ENCODE results near the gene UBL7.

The UBL7 gene

DNA sequence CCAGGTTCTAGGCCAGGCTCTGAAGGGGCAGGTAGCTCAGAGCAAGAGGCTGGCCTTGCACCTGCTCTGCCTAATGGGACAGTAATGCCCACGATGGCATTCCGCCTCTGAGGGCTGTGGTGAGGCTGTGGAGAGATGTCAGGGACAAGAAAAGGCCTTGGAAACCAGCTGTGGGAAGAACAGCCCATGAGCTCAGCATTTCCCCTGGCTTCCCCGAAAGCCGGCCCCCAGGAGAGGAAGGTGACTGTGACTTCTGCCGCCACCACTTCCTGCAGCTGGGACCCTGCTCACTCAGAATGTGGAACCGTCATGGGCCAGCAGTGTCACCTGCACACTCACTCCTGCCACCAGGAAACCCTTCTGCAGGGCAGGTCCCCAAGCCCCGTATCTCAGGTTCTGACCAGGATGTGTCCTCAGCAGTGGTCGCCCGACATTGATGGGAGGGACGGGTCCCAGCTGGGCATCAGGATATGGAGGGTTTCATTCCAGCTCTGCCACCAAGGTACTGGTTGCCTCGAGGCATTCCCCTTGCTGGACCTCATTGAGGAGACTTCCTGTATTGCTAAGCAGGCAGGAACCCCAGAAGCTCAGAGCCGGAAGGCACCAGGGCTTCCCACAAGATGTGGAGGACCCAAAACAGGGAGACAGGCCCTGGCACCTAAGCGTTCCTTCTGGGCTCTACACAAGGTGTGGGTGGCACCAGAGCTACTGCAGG lies 57.9 kb downstream of the UBL7 start:
- no peak overlapping the region for H3K4me3 ChIP-seq (ENCODE audit: control insufficient read depth, low read depth, low read length)
- DNase-seq (ENCODE audit: low read depth) = no peak
- TF ChIP-seq, protein P1, sequence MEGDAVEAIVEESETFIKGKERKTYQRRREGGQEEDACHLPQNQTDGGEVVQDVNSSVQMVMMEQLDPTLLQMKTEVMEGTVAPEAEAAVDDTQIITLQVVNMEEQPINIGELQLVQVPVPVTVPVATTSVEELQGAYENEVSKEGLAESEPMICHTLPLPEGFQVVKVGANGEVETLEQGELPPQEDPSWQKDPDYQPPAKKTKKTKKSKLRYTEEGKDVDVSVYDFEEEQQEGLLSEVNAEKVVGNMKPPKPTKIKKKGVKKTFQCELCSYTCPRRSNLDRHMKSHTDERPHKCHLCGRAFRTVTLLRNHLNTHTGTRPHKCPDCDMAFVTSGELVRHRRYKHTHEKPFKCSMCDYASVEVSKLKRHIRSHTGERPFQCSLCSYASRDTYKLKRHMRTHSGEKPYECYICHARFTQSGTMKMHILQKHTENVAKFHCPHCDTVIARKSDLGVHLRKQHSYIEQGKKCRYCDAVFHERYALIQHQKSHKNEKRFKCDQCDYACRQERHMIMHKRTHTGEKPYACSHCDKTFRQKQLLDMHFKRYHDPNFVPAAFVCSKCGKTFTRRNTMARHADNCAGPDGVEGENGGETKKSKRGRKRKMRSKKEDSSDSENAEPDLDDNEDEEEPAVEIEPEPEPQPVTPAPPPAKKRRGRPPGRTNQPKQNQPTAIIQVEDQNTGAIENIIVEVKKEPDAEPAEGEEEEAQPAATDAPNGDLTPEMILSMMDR (IDR thresholded peaks at IDR 0.05; ENCODE audit: control insufficient read depth, insufficient read depth, low read depth, low read length, missing control alignments) = no peak

DNA sequence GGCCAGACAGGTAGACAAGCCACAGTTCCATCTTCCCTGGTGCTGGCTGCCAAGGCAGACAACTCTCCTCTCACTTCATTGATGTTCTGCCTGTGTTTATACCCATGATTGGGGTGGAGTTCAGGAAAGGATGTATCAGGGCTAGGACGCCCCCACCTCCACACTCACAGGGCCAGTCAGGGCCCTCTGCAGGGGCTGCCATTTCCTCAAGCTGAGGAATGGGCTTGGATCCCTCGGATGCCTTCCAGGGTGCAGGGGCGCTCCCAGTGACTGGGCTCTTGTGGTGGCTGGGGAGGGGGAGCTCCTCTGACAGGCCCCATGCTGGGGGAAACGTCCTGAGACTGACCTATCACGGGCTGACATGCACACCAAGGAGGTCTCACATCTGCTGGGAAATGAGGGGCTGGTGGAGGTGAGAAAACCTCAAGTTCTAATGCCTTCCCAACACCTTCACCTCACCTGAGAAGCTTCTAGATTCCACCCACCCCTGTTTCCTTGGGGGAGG lies 58.6 kb downstream of the UBL7 start:
- TF ChIP-seq, protein P1 (IDR thresholded peaks at IDR 0.05; ENCODE audit: control insufficient read depth, insufficient read depth, low read depth, low read length, missing control alignments) = no peak
- no peak overlapping the region for H3K4me3 ChIP-seq (ENCODE audit: control insufficient read depth, low read depth, low read length)
- DNase-seq (ENCODE audit: low read depth) = no peak

DNA sequence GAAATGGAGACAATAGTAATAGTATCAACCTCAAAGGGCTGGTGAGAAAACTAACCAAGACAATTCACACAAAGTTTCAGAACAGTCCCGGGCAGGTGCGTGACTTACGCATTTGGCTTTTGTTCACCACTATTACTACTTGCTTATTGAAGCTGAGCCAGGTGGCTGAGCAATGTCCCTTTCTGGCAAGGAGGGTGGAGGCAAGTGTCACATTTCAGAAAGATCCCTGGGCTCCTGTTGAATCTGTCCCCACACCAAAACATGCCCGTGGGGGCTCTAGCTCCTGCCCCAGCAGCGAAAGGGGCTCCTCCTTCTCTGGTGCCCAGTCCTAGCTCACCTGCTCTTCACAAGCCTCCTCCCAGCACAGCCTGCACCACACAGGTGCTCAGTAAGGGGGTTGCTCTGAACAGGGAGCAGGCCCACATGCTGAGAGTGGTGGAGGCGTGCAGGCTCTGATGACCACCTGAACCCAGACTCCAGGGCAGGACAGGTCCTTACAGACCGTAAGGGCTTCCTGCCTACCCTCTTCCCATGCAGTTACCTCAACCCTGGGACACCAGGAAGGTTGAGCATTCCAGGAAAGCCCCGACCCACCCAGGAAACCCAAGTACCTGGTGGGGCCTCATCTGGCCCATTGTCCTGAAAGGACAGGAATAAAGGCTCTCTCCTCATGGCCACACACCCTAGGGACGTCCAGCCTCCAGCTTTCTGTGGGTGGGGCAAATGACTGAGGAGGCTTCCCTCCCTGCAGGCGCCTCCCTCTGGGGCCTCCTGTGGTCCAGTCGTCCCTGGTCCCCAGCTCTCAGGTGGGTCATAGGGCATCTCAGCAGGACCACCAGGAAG lies 59.8 kb downstream of the UBL7 start:
- H3K4me3 ChIP-seq (ENCODE audit: control insufficient read depth, low read depth, low read length) = no peak overlapping the region
- no peak for DNase-seq (ENCODE audit: low read depth)
- TF ChIP-seq, protein P1 (IDR thresholded peaks at IDR 0.05; ENCODE audit: control insufficient read depth, insufficient read depth, low read depth, low read length, missing control alignments) = no peak

DNA sequence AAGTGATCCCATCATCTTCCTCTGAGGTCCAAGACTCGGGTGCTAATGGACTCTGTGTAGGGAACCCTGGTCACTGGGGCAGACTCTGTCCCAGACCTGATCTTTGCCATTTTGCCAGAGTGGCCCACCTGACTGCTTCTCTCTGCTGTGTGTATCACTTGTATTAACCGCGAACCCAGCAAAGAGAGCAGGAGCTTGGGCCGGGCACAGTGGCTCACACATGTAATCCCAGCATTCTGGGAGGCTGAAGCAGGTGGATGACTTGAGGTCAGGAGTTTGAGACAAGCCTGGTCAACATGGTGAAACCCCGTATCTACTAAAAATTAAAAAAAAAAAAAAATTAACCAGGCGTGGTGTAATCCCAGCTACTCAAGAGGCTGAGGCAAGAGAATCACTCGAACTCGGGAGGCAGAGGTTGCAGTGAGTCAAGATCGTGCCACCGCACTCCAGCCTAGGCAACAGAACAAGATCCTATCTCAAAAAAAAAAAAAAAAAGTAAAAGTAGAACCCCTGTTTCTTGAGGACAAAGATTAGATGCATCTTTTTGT lies 60.6 kb downstream of the UBL7 start:
- TF ChIP-seq, protein P1 (IDR thresholded peaks at IDR 0.05; ENCODE audit: control insufficient read depth, insufficient read depth, low read depth, low read length, missing control alignments) = no peak
- H3K4me3 ChIP-seq (ENCODE audit: control insufficient read depth, low read depth, low read length) = no peak overlapping the region
- no peak for DNase-seq (ENCODE audit: low read depth)

DNA sequence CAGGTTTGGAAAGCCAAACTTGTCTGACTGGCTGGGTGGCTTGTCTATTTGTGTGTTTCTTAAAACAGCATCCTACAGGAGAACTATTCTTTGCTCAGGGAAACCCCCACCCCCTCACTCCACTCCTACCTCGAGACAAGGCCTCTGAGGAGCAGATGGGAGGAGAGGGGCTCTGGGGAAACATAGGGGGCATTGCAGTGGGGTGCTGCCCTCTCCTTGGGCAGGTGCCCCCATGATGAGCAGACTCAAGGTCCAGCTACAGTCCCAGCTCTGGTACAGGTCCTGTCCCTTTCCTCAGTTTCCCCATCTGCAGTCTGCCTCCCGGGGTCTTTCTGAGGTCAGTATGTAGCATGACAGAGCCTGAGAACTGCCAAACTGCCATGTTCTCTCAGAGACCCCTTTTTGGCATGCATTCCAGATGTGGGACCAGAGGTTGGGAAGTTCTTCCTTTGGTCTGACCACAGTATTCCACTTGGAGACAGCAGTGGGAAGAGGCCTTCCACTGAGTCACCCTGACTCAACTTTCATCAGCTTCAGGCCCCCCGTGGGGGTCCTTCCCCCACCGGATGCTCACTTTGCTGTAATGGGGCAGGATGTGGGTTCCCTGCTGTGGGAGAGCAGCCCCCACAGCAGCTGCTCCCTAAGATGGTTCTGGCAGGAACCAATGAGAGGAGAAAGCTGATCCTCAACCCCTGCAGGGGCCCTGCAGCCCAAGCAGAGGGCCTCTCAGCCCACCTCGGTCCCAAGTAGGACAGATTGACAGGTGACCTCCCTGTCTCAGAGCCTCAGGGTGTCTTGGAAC lies 61.2 kb downstream of the UBL7 start:
- TF ChIP-seq, protein P1 (IDR thresholded peaks at IDR 0.05; ENCODE audit: control insufficient read depth, insufficient read depth, low read depth, low read length, missing control alignments) = no peak
- H3K4me3 ChIP-seq (ENCODE audit: control insufficient read depth, low read depth, low read length) = no peak overlapping the region
- DNase-seq (ENCODE audit: low read depth) = no peak

DNA sequence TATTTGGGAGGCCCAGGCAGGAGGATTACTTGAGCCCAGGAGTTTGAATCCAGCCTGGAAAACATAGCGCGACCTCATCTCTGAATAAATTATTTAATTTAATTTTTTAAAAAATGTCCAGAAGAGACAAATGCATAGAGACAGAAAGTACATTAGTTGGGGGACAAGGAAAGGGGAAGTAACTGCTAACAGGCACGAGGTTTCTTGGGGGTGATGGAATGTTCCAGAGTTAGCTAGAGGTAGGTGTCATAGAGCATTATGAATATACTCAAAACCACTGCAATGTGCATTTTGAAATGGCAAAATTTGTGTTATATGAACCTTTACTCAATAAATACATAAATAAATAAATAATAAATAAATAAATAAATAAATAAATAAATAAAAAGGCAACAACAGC lies 61.9 kb downstream of the UBL7 start:
- DNase-seq (ENCODE audit: low read depth) = no peak
- H3K4me3 ChIP-seq (ENCODE audit: control insufficient read depth, low read depth, low read length) = no peak overlapping the region
- TF ChIP-seq, protein P1 (IDR thresholded peaks at IDR 0.05; ENCODE audit: control insufficient read depth, insufficient read depth, low read depth, low read length, missing control alignments) = no peak
